Mesenchymal stem cell (in vitro differentiated cells and primary cell): ENCODE data around the gene SLIT3.

Source experiments
- DNase-seq: peaks from one replicate; pipeline ENCODE4 v3.0.0-alpha.2; 2013
- H2AFZ ChIP-seq: one replicate; pipeline ENCODE4 v1.6.1; 2013; ENCODE audit warnings: low read depth, mild to moderate bottlenecking, control low read depth, inconsistent platforms, low read length, moderate library complexity
- H2AK5ac ChIP-seq: 2 replicates; pipeline ENCODE4 v1.6.1; 2013; ENCODE audit warnings: low read length, moderate library complexity, mild to moderate bottlenecking, inconsistent platforms; ENCODE audit not compliant: severe bottlenecking
- H2BK120ac ChIP-seq: one replicate; pipeline ENCODE4 v1.6.1; 2013; ENCODE audit warnings: low read depth, mild to moderate bottlenecking, inconsistent platforms, low read length, moderate library complexity
- H2BK12ac ChIP-seq, 2 experiments: one replicate each; pipeline ENCODE4 v1.6.1; 2013; ENCODE audit warnings: inconsistent platforms in 2 of 2, low read length in 2 of 2, mild to moderate bottlenecking in 2 of 2, moderate library complexity in 2 of 2, control low read depth in 1 of 2
- H2BK15ac ChIP-seq: one replicate; pipeline ENCODE4 v1.6.1; 2013; ENCODE audit warnings: mild to moderate bottlenecking, low read depth, inconsistent platforms; ENCODE audit not compliant: poor library complexity, severe bottlenecking
- H2BK5ac ChIP-seq: 2 replicates; pipeline ENCODE4 v1.6.1; 2013; ENCODE audit warnings: low read depth, mild to moderate bottlenecking, low read length, control low read depth, inconsistent platforms; ENCODE audit not compliant: poor library complexity, severe bottlenecking
- H3K14ac ChIP-seq, 2 experiments: one replicate each; pipeline ENCODE4 v1.6.1; 2013; ENCODE audit warnings: inconsistent platforms in 2 of 2, low read length in 2 of 2, control low read depth in 1 of 2, mild to moderate bottlenecking in 1 of 2, moderate library complexity in 1 of 2
- H3K18ac ChIP-seq, 2 experiments: one replicate each; pipeline ENCODE4 v1.6.1; 2013; ENCODE audit warnings: inconsistent platforms in 2 of 2, low read length in 2 of 2, control low read depth in 1 of 2, low read depth in 1 of 2, mild to moderate bottlenecking in 1 of 2
- H3K23ac ChIP-seq, 2 experiments: one replicate each; pipeline ENCODE4 v1.6.1; 2013; ENCODE audit warnings: inconsistent platforms in 2 of 2, low read length in 2 of 2, mild to moderate bottlenecking in 2 of 2, moderate library complexity in 2 of 2, control low read depth in 1 of 2
- H3K27ac ChIP-seq: 2 replicates; pipeline ENCODE4 v1.5.1; 2013; ENCODE audit warnings: mild to moderate bottlenecking, moderate library complexity, low read length, control low read depth, inconsistent platforms; ENCODE audit not compliant: poor library complexity, severe bottlenecking
- H3K27me3 ChIP-seq, 2 experiments: 2 replicates each; pipeline versions ENCODE4 v1.6.1 to v1.7.0; 2013; ENCODE audit warnings: low read length in 2 of 2, mild to moderate bottlenecking in 2 of 2, moderate library complexity in 2 of 2, control low read depth in 1 of 2, inconsistent platforms in 1 of 2; ENCODE audit not compliant: control insufficient read depth in 1 of 2, insufficient read depth in 1 of 2
- H3K36me3 ChIP-seq, 2 experiments: 2 replicates each; pipeline versions ENCODE4 v1.6.1 to v1.7.0; 2013; ENCODE audit warnings: low read length in 2 of 2, control low read depth in 1 of 2, inconsistent platforms in 1 of 2, low read depth in 1 of 2, mild to moderate bottlenecking in 1 of 2; ENCODE audit not compliant: insufficient read depth in 2 of 2, control insufficient read depth in 1 of 2
- H3K4ac ChIP-seq, 2 experiments: one replicate each; pipeline ENCODE4 v1.6.1; 2013; ENCODE audit warnings: inconsistent platforms in 2 of 2, low read length in 2 of 2, mild to moderate bottlenecking in 2 of 2, moderate library complexity in 2 of 2, control low read depth in 1 of 2, low read depth in 1 of 2
- H3K4me1 ChIP-seq: 2 replicates; pipeline ENCODE4 v1.6.1; 2013; ENCODE audit warnings: low read depth, low read length, control low read depth; ENCODE audit not compliant: control insufficient read depth, insufficient read depth
- H3K4me2 ChIP-seq: 2 replicates; pipeline ENCODE4 v1.6.1; 2013; ENCODE audit warnings: low read length, mild to moderate bottlenecking, inconsistent platforms; ENCODE audit not compliant: poor library complexity, severe bottlenecking
- H3K4me3 ChIP-seq, 2 experiments: 2 replicates each; pipeline versions ENCODE4 v1.5.1 to v1.7.0; 2013; ENCODE audit warnings: low read length in 2 of 2, mild to moderate bottlenecking in 2 of 2, control low read depth in 1 of 2, low read depth in 1 of 2; ENCODE audit not compliant: insufficient read depth in 1 of 2
- H3K79me1 ChIP-seq: replicated peaks from 2 replicates; pipeline ENCODE4 v1.6.1; 2013; ENCODE audit warnings: mild to moderate bottlenecking, control low read depth, low read length, inconsistent platforms; ENCODE audit not compliant: poor library complexity, severe bottlenecking
- H3K9ac ChIP-seq: 2 replicates; pipeline ENCODE4 v1.7.0; 2013; ENCODE audit warnings: mild to moderate bottlenecking, low read length, moderate library complexity
- H3K9me3 ChIP-seq: 2 replicates; pipeline ENCODE4 v1.7.0; 2013; ENCODE audit warnings: mild to moderate bottlenecking, low read length; ENCODE audit not compliant: control insufficient read depth
- H4K8ac ChIP-seq: one replicate; pipeline ENCODE4 v1.6.1; 2013; ENCODE audit warnings: inconsistent platforms, mild to moderate bottlenecking, low read length, moderate library complexity
- H4K91ac ChIP-seq: one replicate; pipeline ENCODE4 v1.6.1; 2013; ENCODE audit warnings: mild to moderate bottlenecking, low read length, inconsistent platforms
- WGBS: methylation state at CpG from one replicate; pipeline ENCODE4 v1.1.7; 2013; ENCODE audit warnings: mixed read lengths; 5-methylcytosine and 5-hydroxymethylcytosine counted together

The SLIT3 gene

DNA sequence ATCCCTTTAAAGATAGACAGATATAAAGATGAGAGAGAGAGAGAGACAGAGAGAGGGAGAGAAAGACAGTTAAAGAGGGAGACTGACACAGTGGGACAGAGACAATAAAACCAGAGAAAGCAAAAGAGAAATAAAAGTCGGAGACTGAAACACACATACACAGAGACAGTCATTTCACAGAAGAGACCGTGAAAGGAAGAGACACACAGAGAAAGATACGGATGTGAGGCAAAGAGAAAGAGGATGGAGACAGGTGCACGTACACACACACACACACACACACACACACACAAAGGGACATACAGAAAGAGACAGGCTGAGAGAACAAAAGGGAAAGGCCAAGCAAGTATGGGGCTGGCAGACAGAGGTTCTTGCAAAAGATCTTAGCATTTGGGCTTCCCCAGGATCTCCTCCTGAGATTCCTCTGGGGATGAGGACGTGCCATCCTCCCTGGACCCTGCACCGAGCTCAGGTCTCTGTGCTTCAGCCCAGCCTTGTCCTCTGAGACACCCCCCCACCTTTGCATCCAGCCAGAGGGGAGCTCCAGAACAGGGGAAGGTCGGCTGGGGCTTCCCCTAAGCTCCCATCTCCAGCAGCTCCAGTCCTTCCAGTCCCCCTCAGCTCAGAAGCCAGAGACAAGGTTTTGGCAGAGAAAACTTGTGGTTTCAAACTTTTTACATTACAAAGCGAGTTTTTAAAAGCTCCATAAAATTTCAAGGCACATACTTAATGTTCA lies 403.4 kb downstream of the SLIT3 start:
- Histone ChIP-seq H3K36me3 (peaks cover 0 to 14% of the 10 kb centered on the region in 2 experiments), H3K4me3 (no peak overlapping the region), H2BK5ac (no peak overlapping the region), H2BK12ac (no peak overlapping the region), H3K14ac (no peak overlapping the region), H3K4ac (no peak overlapping the region), H3K27me3 (peaks cover 0 to 9% of the 10 kb centered on the region in 2 experiments), H2BK15ac (no peak overlapping the region), H2AFZ (no peak overlapping the region), H4K8ac (no peak overlapping the region), H3K4me2 (no peak overlapping the region), H3K23ac (no peak overlapping the region), H3K79me1 (no peaks in the 10 kb centered on the region), H4K91ac (no peak overlapping the region), H3K27ac (no peak overlapping the region), H3K9ac (no peak overlapping the region), H2BK120ac (no peak overlapping the region), H3K9me3 (no peaks in the 10 kb centered on the region), H3K18ac (no peak overlapping the region), H3K4me1 (no peaks in the 10 kb centered on the region), H2AK5ac (no peak overlapping the region)
- no peak for DNase-seq
- 55% methylated on average over 4 of the region's 8 CpGs for WGBS

DNA sequence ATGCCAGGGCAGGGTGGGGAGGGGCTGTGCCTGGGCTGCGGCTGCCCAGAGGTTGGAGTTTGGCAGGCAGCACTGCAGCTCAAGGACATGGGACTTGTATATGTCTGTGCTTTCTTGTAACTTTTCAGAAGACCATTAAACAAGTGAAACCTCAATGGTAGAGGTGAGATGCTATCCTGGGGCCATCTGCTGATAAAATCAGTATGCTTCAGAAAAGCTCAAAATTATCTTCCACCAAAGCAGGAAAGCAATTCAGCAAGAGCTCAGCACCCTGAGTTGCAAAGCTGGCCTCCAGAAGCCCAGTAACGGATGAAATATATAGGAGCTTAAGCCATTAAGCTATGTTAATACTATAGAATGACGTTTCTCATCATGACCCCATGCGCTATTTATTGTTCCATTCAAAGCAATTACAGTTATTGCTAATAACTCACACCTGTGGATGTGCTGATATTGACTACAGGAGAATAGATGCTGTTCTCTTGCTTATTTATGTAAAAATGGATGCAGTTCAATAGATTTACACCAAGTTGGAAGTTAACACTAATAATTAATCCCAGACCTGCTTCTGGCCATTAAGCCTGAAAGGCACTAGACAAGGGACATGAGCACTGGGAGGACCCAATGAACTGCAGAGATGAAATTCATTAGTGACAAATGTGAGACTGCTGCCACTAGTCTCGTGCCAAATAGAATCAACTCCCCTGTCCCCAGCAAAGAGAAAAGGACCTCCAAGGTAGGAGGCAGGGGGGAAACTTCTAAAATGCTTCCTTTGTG lies 405.5 kb downstream of the SLIT3 start:
- Histone ChIP-seq H3K79me1 (no peaks in the 10 kb centered on the region), H2BK5ac (no peak overlapping the region), H3K4ac (no peak overlapping the region), H3K14ac (no peak overlapping the region), H4K91ac (no peak overlapping the region), H3K36me3 (peaks cover 0 to 7% of the 10 kb centered on the region in 2 experiments), H3K4me3 (no peak overlapping the region), H3K9me3 (no peaks in the 10 kb centered on the region), H3K18ac (no peak overlapping the region), H3K27me3 (peaks cover 0 to 7% of the 10 kb centered on the region in 2 experiments), H2BK12ac (no peak overlapping the region), H3K4me2 (no peak overlapping the region), H2BK15ac (no peak overlapping the region), H2AK5ac (no peak overlapping the region), H3K27ac (no peak overlapping the region), H3K23ac (no peak overlapping the region), H2BK120ac (no peak overlapping the region), H2AFZ (no peak overlapping the region), H3K9ac (no peak overlapping the region), H4K8ac (no peak overlapping the region), H3K4me1 (no peaks in the 10 kb centered on the region)
- WGBS, result 89% methylated on average over 2 of the region's 5 CpGs
- DNase-seq, result no peak

DNA sequence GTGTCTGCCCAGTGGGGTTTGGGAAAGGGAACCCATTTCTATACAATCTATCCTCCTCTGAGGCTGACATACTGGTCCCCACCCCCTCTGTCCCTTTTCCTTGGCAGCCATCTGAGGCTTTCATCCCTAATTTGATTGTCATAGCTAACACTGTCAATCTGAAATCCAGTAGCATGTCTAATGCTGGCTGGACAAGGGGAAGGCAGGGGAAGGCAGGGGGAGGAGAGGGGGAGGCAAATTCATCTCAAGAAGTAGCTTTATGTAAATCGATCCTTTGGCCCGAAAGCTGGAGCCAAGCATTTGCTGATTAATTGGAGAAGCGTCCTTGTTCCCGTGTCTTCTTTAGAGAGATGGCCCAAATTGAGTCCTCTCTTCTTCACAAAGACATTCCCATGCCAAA lies 407.7 kb downstream of the SLIT3 start:
- Histone ChIP-seq H3K4me3 (no peak overlapping the region), H4K91ac (no peak overlapping the region), H2BK12ac (no peak overlapping the region), H3K79me1 (no peaks in the 10 kb centered on the region), H3K9ac (no peak overlapping the region), H3K27ac (no peak overlapping the region), H3K14ac (no peak overlapping the region), H2AK5ac (no peak overlapping the region), H2AFZ (no peak overlapping the region), H2BK120ac (no peak overlapping the region), H3K36me3 (peaks cover 0 to 3% of the 10 kb centered on the region in 2 experiments), H3K27me3 (peaks cover 0 to 7% of the 10 kb centered on the region in 2 experiments), H3K18ac (no peak overlapping the region), H3K4me1 (no peaks in the 10 kb centered on the region), H3K4me2 (no peak overlapping the region), H3K4ac (no peak overlapping the region), H3K23ac (no peak overlapping the region), H4K8ac (no peak overlapping the region), H2BK5ac (no peak overlapping the region), H2BK15ac (no peak overlapping the region), H3K9me3 (no peaks in the 10 kb centered on the region)
- DNase-seq, result no peak
- WGBS, result 92% methylated on average over 4 of the region's 4 CpGs

DNA sequence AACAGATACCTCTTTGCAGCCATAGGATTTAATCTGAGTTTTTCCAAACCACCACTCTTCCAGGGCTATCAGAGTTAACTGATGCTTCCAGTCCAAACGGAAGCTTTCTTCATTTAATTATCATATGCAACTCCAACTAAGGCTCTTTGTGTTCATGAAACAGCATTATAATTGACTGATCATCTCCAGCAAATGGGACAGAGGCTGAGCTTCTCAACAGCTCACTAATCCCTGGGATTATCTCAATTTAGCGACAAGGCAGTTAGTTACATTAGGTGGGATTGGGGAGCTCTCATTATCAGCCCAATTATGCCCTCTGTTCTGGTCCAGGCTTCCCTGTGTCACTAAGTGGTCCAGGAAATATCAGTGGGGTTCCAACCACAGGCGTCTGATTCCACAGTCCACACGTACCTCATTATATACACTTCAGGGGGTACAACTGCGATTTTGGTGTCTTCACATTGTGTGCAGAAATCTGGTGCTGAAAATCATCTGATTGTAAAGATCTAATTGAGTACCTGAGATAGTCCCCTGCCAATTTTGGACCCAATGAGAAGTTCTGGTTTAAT lies 408.2 kb downstream of the SLIT3 start:
- Histone ChIP-seq H2BK5ac (no peak overlapping the region), H3K27ac (no peak overlapping the region)
- WGBS, result 74% methylated on average over 4 of the region's 5 CpGs

More for the DNA sequence above, 408.2 kb downstream of the SLIT3 start:
- no peak overlapping the region for H3K14ac ChIP-seq
- no peak overlapping the region for H3K4ac ChIP-seq
- H3K4me2 ChIP-seq, result no peak overlapping the region
- H3K4me1 ChIP-seq, result no peaks in the 10 kb centered on the region
- H3K23ac ChIP-seq, result no peak overlapping the region
- H3K36me3 ChIP-seq, result peaks cover 0 to 3% of the 10 kb centered on the region in 2 experiments
- peaks cover 0 to 7% of the 10 kb centered on the region in 2 experiments for H3K27me3 ChIP-seq
- H2BK15ac ChIP-seq, result no peak overlapping the region
- no peak overlapping the region for H2AK5ac ChIP-seq
- no peak overlapping the region for H3K18ac ChIP-seq
- no peak overlapping the region for H2AFZ ChIP-seq
- no peak for DNase-seq
- H3K9ac ChIP-seq, result no peak overlapping the region
- no peaks in the 10 kb centered on the region for H3K9me3 ChIP-seq
- no peaks in the 10 kb centered on the region for H3K79me1 ChIP-seq
- no peak overlapping the region for H4K8ac ChIP-seq
- H3K4me3 ChIP-seq, result no peak overlapping the region
- no peak overlapping the region for H2BK12ac ChIP-seq
- H2BK120ac ChIP-seq, result no peak overlapping the region
- H4K91ac ChIP-seq, result no peak overlapping the region
